GM19023 (cell line): ENCODE results near the gene DAB2IP.

Source experiments
- ATAC-seq: cut with Tn5 transposase; IDR thresholded peaks from one replicate; pipeline ENCODE4 v1.9.1; 2021; ENCODE audit warnings: mild to moderate bottlenecking, moderate library complexity; ENCODE audit not compliant: unreplicated experiment

The DAB2IP gene

DNA sequence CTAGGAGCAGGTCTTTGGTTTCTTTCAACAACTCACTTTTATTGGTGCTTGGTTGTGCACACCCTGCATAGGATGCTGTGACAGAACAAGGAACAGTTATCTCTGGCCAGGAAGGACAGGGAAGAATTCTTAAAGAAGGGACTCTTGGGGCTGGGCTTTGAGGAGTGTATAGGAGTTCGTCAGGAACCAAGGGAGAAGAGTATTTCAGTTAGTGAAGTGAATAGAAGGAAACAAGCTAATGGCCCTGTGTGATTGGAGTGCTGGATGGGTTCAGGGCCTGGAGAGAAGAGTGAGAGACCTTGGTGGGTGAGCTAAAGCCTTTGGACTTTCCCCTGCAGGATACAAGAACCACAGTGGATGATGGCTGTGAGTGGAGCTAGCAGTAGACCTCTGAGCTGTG, 32.2 kb downstream of the DAB2IP start:
- no peak for ATAC-seq

DNA sequence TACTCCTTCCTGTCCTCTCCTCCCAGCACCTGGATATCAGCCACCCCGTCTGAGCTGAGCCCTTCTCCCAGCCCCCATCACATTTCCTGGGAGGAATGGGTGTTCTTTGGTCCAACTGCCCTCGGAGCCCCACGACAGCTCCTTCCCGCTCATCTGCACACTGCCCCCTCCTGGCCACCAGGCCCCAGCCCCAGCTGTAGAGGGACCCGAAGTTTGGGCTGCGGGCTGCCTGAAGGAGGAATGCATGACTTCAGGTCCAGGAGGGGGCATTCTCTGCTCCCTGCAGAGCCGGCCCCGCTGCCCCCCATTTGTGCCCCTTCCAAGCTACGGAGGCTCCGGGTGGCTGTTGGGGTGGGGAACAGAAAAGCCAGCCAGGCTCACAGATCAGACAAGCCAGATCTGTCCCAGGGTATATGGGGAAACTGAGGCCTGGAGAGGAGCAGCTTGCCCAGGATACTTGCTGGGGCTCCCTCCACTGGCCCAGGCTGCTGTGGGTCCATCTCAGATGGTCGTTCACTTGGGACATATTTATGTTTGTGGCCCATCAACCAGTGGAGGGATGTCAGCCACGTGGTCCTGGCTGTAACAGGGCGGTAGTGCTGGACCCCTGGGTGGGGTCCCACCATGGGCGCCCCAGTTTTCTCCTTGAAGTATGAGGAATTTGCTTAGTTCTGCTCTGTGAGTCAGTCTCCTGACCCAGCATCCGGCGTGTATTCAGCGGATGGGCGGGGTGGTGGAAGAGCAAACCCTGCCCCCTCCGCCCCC, 33.1 kb downstream of the DAB2IP start:
- ATAC-seq = no peak

DNA sequence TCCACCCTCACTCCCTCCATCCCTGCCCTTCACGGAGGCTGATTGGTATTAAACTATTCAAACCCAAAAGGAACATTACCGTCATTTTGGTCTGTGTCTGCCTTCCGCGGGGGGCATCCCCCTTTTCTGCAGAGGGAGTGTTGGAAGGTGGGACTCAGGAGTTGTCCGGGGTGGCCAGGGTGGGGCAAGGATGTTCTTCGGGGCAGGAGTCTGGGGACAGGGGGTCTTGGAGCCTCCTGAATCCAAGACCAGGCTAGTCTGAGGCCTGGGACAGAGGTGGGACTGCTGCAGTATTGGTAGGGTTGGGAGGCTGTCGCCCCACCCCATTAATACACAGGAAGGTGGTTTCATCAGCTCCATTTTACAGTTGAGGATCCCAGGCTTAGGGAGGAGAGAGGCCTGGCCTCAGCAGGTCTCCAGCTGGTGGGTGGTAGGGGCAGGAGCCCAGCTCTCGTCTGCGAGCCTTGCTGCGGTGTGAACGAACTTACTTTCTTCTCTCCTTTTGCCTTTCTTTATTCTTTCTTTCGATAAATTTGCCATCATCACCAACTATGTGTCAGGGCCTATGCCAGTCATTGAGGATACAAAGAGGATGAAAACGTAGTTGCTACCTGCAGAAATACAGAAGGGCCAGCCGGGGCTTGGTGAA, 33.8 kb downstream of the DAB2IP start:
- no peak for ATAC-seq

- ATAC-seq = no peak
Observed at GRCh38 chr9:121685795-121686377, 34.5 kb downstream of the DAB2IP start.

DNA sequence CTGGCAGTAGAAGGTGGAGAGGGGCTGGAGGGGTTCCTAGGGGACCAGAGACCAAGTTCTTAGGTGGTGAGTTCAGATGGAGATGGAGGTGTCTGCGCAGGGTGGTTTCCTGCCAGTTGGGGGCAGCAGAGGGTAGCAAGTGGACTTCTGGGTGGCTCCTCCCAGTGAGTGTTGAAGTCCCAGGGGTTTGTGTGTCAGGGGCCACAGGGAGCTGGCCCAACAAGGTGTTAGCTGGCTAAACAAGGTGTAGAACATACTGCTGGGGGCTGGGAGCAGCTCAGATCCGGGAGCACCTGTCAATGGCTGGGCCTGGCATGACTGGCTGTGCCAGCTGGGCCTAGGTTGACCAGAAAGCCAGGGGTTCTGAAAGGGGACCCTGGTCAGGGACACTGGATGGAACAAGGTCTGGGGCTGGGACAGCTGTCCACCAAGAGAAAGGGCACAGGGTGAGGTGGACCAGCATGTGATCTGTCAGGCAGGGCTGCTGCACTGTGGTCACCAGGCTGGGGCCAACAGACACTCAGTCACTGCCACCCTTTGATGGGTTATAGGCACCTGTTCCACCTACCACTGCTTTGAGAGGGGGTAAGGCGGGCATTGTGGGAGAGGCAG, 35.6 kb downstream of the DAB2IP start:
- no peak for ATAC-seq

- ATAC-seq = no peak
Observed at GRCh38 chr9:121688146-121688680, 36.8 kb downstream of the DAB2IP start.

DNA sequence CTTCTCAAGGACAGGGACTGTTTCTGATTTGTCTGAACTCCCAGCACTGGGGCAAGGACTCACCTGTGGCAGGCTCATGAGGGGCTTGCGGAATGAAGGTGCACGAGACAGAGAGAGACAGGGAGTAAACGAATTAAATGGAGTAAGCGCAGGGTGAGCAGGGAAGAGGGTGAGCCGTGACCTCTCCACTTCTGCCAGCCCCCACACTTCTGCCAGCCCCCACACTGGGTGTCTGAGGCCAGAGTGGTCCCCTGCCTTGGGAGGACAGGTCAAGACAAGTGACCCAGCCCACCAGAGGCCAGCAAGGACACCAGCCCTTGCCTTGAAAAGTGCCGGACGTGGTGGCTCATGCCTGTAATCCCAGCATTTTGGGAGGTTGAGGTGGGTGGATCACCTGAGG, 37.2 kb downstream of the DAB2IP start:
- no peak for ATAC-seq

GRCh38 chr9:121689461-121690157, 38.2 kb downstream of the DAB2IP start:
- ATAC-seq = no peak

DNA sequence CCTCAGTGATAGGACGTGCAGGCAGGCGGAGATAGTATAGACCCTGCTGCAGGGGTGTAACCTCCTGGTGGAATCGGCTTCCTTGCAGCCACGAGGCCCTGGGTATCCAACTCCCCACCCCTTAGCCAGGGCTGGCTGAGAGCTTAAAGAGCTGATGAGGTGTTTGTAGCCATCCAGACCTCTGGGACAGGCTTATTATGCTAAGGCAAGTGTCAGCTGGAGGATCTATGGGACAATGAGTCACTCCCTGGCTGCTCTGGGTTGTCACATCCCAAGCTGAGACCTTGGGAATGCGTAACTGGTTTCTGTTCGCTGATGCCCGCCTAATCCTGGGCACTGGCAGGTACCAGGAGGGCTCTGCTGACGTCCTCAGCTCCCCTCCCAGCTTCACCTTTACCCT, 38.9 kb downstream of the DAB2IP start:
- no peak for ATAC-seq

- no peak for ATAC-seq
Observed at GRCh38 chr9:121690766-121691165, 39.3 kb downstream of the DAB2IP start.

DNA sequence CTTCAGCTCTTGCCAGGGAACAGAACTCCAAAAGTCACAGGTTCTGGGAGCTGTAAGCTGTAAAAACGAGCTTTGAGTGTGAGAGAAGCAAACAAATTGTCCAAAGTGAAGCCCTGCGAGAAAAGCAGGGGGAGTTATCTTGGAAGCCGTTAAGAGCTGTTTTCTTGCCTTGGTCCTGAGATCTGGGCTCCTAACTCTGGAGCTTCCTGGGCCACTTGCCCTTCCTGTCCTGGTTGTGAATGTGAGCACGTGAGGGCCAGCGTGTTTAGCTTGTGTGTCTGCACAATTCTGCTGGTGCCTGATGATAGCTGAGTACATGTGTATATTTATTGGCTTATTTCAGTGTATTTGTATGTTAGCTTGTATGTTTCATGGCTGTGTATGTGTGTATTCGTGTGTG, 40.5 kb downstream of the DAB2IP start:
- ATAC-seq = no peak

GRCh38 chr9:121692606-121693387, 41.4 kb downstream of the DAB2IP start:
- no peak for ATAC-seq

- ATAC-seq = no peak
Observed at GRCh38 chr9:121693388-121693670, 41.9 kb downstream of the DAB2IP start.

DNA sequence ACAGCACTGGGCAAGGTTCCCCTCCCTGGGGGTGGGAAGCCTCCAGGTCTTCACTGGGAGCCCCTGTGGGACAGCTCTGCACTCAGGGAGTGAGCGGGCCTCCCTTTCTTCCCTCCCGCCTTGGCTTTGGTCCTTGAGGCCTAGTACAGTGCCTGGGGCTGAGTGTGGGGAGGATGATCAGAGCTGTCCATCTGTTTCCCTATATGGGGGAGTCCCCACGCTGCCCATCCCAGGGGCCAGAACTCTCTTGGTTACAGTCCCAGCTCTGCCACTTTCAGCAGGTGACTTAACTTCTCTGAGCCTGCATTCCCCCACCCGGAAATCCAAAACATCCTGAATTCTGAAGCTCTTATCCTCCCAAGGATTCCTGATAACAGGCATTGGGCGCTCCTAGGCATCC, 42.6 kb downstream of the DAB2IP start:
- no peak for ATAC-seq

DNA sequence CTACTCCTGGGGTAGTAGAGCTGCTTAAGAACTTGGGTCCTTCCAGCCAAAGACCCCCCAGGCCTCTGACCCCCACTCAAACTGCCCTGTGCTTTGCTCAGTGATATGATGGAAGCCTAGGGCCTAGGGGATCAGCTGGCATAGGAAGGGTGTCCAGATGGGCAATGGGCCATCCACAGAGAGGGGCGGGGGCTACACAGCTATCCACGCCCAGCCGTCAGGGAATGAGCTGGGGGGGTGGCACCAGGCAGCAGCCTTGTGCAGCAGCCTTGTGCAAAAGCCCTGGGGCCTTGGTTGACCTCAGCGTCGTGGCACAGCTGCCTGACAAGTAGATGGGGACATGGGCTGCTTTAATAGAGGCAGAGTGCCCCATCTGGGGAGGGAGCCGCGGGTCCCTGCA, 43.2 kb downstream of the DAB2IP start:
- ATAC-seq = no peak

GRCh38 chr9:121696930-121697329, 45.5 kb downstream of the DAB2IP start:
- no peak for ATAC-seq

DNA sequence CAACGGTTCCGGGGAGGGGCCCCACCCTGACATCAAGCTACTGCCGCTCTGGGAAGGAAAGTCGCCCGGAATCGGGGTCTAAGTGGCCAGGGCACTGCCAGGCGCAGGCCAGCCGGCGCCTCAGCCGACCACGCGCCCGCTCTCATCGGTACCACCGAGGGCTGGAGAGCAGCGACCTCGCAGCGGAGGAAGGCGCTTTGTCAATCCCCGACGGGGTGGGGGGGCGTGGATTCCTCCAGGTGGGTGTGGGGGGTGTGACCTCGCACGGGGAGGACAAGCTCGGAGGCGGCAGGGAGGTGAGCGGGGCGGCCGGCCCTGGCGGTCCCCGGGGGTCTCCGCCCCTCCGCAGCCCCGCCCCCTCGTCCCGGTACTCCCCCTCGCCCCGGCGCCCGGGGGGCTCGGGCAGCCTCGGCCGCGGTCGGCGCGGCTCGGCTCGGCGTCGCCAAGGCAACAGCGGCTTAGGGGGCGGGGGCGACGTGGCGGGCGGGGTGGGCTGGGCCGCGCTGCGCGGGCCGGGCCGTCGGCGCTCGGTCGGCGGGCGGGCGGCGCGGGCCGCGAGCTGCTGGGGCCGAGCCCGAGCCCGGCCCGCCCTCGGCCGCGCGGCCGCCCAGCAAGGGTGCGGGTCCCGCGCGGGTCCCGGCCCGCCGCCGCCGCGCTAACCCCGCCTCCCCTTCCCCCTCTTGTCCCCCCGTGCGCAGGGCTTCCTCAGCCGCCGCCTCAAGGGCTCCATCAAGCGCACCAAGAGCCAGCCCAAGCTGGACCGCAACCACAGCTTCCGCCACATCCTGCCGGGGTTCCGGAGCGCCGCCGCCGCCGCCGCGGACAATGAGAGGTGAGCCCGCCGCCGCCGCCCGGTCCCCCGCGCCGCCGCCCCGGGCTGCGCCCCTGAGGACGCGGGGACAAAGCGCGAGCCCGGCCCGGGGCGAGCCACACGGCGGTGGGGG, 47.5 kb downstream of the DAB2IP start:
- peak; percentile 54 for ATAC-seq

DNA sequence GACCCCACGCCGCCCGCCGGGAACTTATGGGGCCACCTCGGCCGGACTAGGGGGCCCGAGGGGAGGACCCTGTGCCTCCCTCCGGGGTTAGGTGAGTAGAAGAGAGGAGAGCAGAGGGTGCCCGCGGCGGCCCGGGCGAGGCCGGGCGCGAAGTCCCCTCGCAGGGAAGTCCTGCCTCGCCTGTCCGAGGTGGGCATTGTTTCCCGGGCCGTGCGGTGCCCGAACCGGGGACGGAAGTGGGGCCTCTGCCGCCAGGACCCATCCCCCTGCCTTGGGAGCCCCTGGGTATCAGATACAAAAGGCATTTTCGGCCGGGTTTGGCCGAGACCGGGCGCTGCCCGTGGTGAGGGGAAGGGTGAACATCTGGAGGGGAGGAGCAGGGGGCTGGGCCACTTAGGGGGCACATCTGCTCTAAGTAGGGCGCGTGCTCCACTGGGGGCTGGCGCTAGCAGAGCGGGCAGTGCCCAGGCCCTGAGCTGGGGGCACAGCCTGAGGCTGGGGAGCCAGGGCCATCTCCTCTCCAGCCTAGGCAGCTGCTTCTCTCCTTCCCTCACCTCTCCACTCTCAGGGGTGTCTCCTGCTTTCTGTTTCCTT, 48.2 kb downstream of the DAB2IP start:
- ATAC-seq = peak; percentile 27
